Naive thymus-derived CD4-positive, alpha-beta T cell (primary cell): ENCODE results near the gene GAA. TPM values are rescaled to one million over a fixed set of nuclear protein-coding genes. Genes with fewer than 3 reads are reported as not detected.

ENCODE experiments used
- microRNA-seq: library from miRNA; unstranded; fragments of <30 nt; microRNA quantifications from one replicate; pipeline ENCODE4 v1.2.0, GENCODE V29; 2022; ENCODE audit warnings: borderline microRNAs expressed
- polyA plus RNA-seq, 2 donors: library from polyadenylated mRNA; unstranded; fragments of 300-500 nt; fragmentation: Illumina TruSeq; gene quantifications; one replicate each; pipeline ENCODE4 v1.2.3, GENCODE V29; 2021
- total RNA-seq, 6 experiments: library from RNA in 5 of 6; stranded (reverse) in 5 of 6; gene quantifications; 1 replicate in 5 of 6; 2 replicates in 1 of 6; pipeline ENCODE4 v1.2.3 and lab custom pipeline; 2021 to 2026

Gene GAA
- total and polyA plus RNA-seq, 7 experiments from 2014 or later = 12.0 to 67.8 (median 36.4) TPM

Small RNA genes lying within 50 kb of the gene (microRNA-seq; reads per million reads assigned to microRNA genes)
- not detected for gene MIR1268B

Other genes with a start within 250 kb of the GAA start
- 1 to 10 TPM in 4 of 5 experiments, under 1 TPM in 1; 0.95 to 2.5 (median 1.6) TPM for gene TBC1D16, start 65.7 kb upstream of the GAA start, total RNA-seq
- gene TBC1D16, start 65.7 kb upstream of the GAA start, polyA plus RNA-seq = under 1 TPM; 0.44 to 0.85 TPM
- 1 to 10 TPM in 2 of 5 experiments, under 1 TPM in 3; 0.43 to 3.0 (median 0.79) TPM for gene CCDC40, start 64.9 kb upstream of the GAA start, total RNA-seq
- not detected for gene CCDC40, start 64.9 kb upstream of the GAA start, polyA plus RNA-seq
- 100 to 1,000 TPM in 2 of 5 experiments, 10 to 100 TPM in 3; 48.6 to 128 (median 75.9) TPM for gene EIF4A3, start 45.5 kb downstream of the GAA start, total RNA-seq
- gene EIF4A3, start 45.5 kb downstream of the GAA start, polyA plus RNA-seq = 10 to 100 TPM; 64.7 to 90.5 TPM
- under 1 TPM in 3 of 5 experiments, not detected in 2; 0.24 to 0.57 (median 0.30) TPM for gene CARD14, start 68.4 kb downstream of the GAA start, total RNA-seq
- gene CARD14, start 68.4 kb downstream of the GAA start, polyA plus RNA-seq = not detected
- 100 to 1,000 TPM in 4 of 5 experiments, 10 to 100 TPM in 1; 32.8 to 181 (median 147) TPM for gene SGSH, start 118.8 kb downstream of the GAA start, total RNA-seq
- gene SGSH, start 118.8 kb downstream of the GAA start, polyA plus RNA-seq = 10 to 100 TPM; 31.1 to 55.2 TPM
- 10 to 100 TPM in 4 of 5 experiments, 1 to 10 TPM in 1; 7.9 to 87.5 (median 67.5) TPM for gene SLC26A11, start 118.8 kb downstream of the GAA start, total RNA-seq
- gene SLC26A11, start 118.8 kb downstream of the GAA start, polyA plus RNA-seq = 1 to 10 TPM; 3.7 to 7.3 TPM
- gene RNF213, start 159.3 kb downstream of the GAA start, total RNA-seq = 100 to 1,000 TPM; 317 to 775 (median 426) TPM
- gene RNF213, start 159.3 kb downstream of the GAA start, polyA plus RNA-seq = 10 to 100 TPM; 33.3 to 49.6 TPM